ENCODE measurements around the gene HLA-E.

- TF ChIP-seq YY1 (IDR thresholded peaks at IDR 0.05; ENCODE audit: insufficient read depth, insufficient read length) (no peak), SUZ12 (IDR thresholded peaks at IDR 0.05; ENCODE audit: extremely low read depth, insufficient read depth, insufficient read length) (no peak), ZNF274 (IDR thresholded peaks at IDR 0.05; ENCODE audit: low read depth, low read length) (no peak)
Measured at GRCh38 chr6:30485236-30485635, 4.1 kb upstream of the HLA-E start.
